Left hindlimb (tissue), 1 donor: ENCODE data around the gene USP47.

Experiments used
- DNase-seq: peaks from one replicate; pipeline ENCODE4 v3.0.0-alpha.2; 2018

The USP47 gene

GRCh38 chr11:11866203-11866602 lies 24.4 kb downstream of the USP47 start:
- no peak for DNase-seq

GRCh38 chr11:11867720-11868119 lies 25.9 kb downstream of the USP47 start:
- DNase-seq: no peak

GRCh38 chr11:11871991-11872401 lies 30.2 kb downstream of the USP47 start:
- no peak for DNase-seq

- no peak for DNase-seq
Observed at GRCh38 chr11:11876458-11876857, 34.7 kb downstream of the USP47 start.

- no peak for DNase-seq
Observed at GRCh38 chr11:11880179-11880578, 38.4 kb downstream of the USP47 start.

- DNase-seq: no peak
Observed at GRCh38 chr11:11882539-11882938, 40.8 kb downstream of the USP47 start.

- no peak for DNase-seq
Observed at GRCh38 chr11:11884351-11884750, 42.6 kb downstream of the USP47 start.

- DNase-seq: no peak
Observed at GRCh38 chr11:11884774-11885481, 43.2 kb downstream of the USP47 start.

GRCh38 chr11:11894486-11894885 lies 52.7 kb downstream of the USP47 start:
- DNase-seq: no peak

GRCh38 chr11:11895672-11896071 lies 53.9 kb downstream of the USP47 start:
- no peak for DNase-seq

GRCh38 chr11:11898648-11899047 lies 56.9 kb downstream of the USP47 start:
- no peak for DNase-seq

- DNase-seq: no peak
Observed at GRCh38 chr11:11899401-11899800, 57.6 kb downstream of the USP47 start.

GRCh38 chr11:11901929-11902328 lies 60.2 kb downstream of the USP47 start:
- no peak for DNase-seq

- no peak for DNase-seq
Observed at GRCh38 chr11:11909727-11910126, 68.0 kb downstream of the USP47 start.

GRCh38 chr11:11910541-11910940 lies 68.8 kb downstream of the USP47 start:
- no peak for DNase-seq

- DNase-seq: no peak
Observed at GRCh38 chr11:11913395-11913794, 71.6 kb downstream of the USP47 start.

GRCh38 chr11:11915625-11916024 lies 73.9 kb downstream of the USP47 start:
- no peak for DNase-seq

- no peak for DNase-seq
Observed at GRCh38 chr11:11916981-11917399, 75.2 kb downstream of the USP47 start.

GRCh38 chr11:11923828-11924227 lies 82.1 kb downstream of the USP47 start:
- DNase-seq: no peak

GRCh38 chr11:11929920-11930319 lies 88.1 kb downstream of the USP47 start:
- DNase-seq: no peak

- DNase-seq: no peak
Observed at GRCh38 chr11:11931461-11932055, 89.8 kb downstream of the USP47 start.

GRCh38 chr11:11935536-11935935 lies 93.8 kb downstream of the USP47 start:
- DNase-seq: no peak

- DNase-seq: no peak
Observed at GRCh38 chr11:11937433-11937832, 95.7 kb downstream of the USP47 start.

GRCh38 chr11:11937957-11938356 lies 96.2 kb downstream of the USP47 start:
- DNase-seq: no peak

GRCh38 chr11:11940551-11940950 lies 98.8 kb downstream of the USP47 start:
- DNase-seq: no peak
